Gastroesophageal sphincter (tissue), 3 donors: ENCODE measurements around the gene DLK2.

Experiments
- CTCF ChIP-seq, 4 experiments: fragments of 200-600 bp in 2 of 4; fragments of 450-650 bp in 2 of 4; sonication (generic) in 1 of 4; IDR thresholded peaks; one replicate each; pipeline ENCODE4 v1.5.1; 2017 to 2019; ENCODE audit warnings: antibody characterized with exemption in 4 of 4, mild to moderate bottlenecking in 2 of 4, moderate library complexity in 2 of 4
- EP300 ChIP-seq: sonication (generic); formaldehyde crosslinking; IDR thresholded peaks from one replicate; pipeline ENCODE4 v1.6.1; 2017; ENCODE audit warnings: antibody characterized with exemption, mild to moderate bottlenecking
- POLR2A ChIP-seq, 2 donors: fragments of 450-650 bp; IDR thresholded peaks; one replicate each; pipeline ENCODE4 v1.6.1; 2017; ENCODE audit warnings: antibody characterized with exemption in 2 of 2, mild to moderate bottlenecking in 2 of 2, moderate library complexity in 1 of 2
- POLR2AphosphoS5 ChIP-seq: sonication (generic); formaldehyde crosslinking; IDR thresholded peaks from one replicate; pipeline ENCODE4 v1.6.1; 2017; ENCODE audit warnings: antibody characterized with exemption

- TF ChIP-seq CTCF (IDR thresholded peaks at IDR 0.05) (no peak), EP300 (no peak), POLR2A (IDR thresholded peaks at IDR 0.05) (no peak), POLR2AphosphoS5 (no peak)
Measured at GRCh38 chr6:43481075-43481474, 25.7 kb upstream of the DLK2 start.
